Tibial nerve (tissue), 4 donors: Measurements from ENCODE around the gene SNX13. TPM values are rescaled to one million over a fixed set of nuclear protein-coding genes. Genes with fewer than 3 reads are reported as not detected.
A peak's percentile ranks its signal among the peaks of the same experiment; 100 is the strongest.

Experiments
- DNase-seq, 2 donors: peaks; one replicate each; pipeline ENCODE4 v3.0.0-alpha.2; 2019; ENCODE audit warnings: low spot score in 2 of 2
- H3K27ac ChIP-seq, 4 donors: fragments of 200-600 bp; sonication (generic) in 3 of 4; one replicate each; pipeline ENCODE4 v1.5.1; 2017 to 2019; ENCODE audit warnings: mild to moderate bottlenecking in 1 of 4
- H3K27me3 ChIP-seq, 2 donors: fragments of 200-600 bp; sonication (generic) in 1 of 2; one replicate each; pipeline versions ENCODE4 v1.5.1 to v1.6.0; 2017 to 2019
- H3K36me3 ChIP-seq, 3 donors: fragments of 200-600 bp; sonication (generic); one replicate each; pipeline ENCODE4 v1.5.1; 2018 to 2019
- H3K4me1 ChIP-seq, 4 donors: fragments of 200-600 bp; sonication (generic) in 3 of 4; one replicate each; pipeline ENCODE4 v1.5.1; 2017 to 2019
- H3K4me3 ChIP-seq, 4 donors: fragments of 200-600 bp; sonication (generic) in 3 of 4; one replicate each; pipeline ENCODE4 v1.5.1; 2017 to 2019; ENCODE audit warnings: mild to moderate bottlenecking in 1 of 4, moderate library complexity in 1 of 4
- H3K9me3 ChIP-seq, 4 donors: fragments of 200-600 bp; sonication (generic) in 3 of 4; one replicate each; pipeline ENCODE4 v1.5.1; 2017 to 2019
- EP300 ChIP-seq, 2 donors: sonication (generic); formaldehyde crosslinking; IDR thresholded peaks; one replicate each; pipeline ENCODE4 v1.6.1; 2017; ENCODE audit warnings: antibody characterized with exemption in 2 of 2, mild to moderate bottlenecking in 1 of 2
- POLR2A ChIP-seq, 2 donors: fragments of 450-650 bp; IDR thresholded peaks; one replicate each; pipeline ENCODE4 v1.6.1; 2017; ENCODE audit warnings: antibody characterized with exemption in 2 of 2, mild to moderate bottlenecking in 2 of 2, moderate library complexity in 2 of 2
- WGBS, 2 donors: methylation state at CpG; one replicate each; pipeline ENCODE4 v1.1.5; 2018; 5-methylcytosine and 5-hydroxymethylcytosine counted together
- total RNA-seq, 4 donors: library from RNA; depleted of rRNA; stranded (reverse); fragments of >200 nt; gene quantifications; one replicate each; pipeline ENCODE4 v1.1.0, GENCODE V29; 2016
- TF ChIP-seq, protein P1 (sequence below), 5 experiments: fragments of 200-600 bp in 3 of 5; fragments of 450-650 bp in 2 of 5; sonication (generic) in 3 of 5; IDR thresholded peaks; one replicate each; pipeline ENCODE4 v1.5.1; 2016 to 2019; ENCODE audit warnings: antibody characterized with exemption in 5 of 5, mild to moderate bottlenecking in 3 of 5, moderate library complexity in 2 of 5

SNX13 gene
- total RNA-seq, 4 donors from 2014 or later = 52.8 to 77.6 (median 58.9) TPM

DNA sequence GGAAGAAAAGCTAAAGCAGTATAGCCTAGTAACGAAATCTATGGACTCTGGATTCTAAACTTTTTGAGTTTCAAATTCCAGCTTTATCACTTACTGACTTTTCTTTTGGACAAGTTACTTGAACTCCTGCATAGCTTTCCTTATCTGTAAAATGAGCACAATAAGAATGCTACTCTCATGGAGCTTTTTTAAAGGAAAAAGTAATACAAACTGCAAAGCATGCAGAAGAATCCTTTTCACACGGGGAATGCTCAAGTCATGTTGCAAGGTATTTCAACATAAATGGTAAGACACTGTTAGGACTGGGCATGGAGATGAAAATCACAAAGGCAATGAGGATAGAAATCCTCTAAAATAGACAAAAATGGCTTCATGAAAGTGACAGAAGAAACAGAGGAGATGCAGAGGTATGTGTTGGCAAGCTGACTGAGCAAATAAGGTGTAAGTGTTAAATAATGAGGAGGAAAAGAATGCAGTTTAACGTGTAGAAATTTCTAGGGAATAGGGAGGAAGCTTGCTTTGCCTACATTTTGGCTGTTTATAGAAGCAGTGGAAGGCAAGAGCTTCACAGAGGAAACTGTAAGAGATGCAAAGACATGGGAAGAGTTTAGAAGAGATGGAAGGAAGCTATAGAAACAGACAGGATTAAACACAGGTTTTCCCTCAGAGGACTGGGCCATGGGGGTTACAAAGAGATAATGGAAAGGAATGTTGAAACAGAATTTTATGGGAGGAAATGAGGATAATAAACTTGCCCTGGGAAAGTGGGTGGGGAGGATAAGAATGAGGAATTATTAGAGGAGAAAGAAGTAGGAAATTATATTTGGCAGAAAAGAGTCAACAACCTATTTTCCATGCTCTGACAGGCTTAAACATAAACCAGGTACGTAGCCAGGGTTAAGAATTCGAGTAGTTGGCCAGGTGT, 28.8 kb upstream of the SNX13 start:
- H3K4me3 ChIP-seq = no peak overlapping the region
- no peaks in the 10 kb centered on the region for H3K36me3 ChIP-seq
- H3K4me1 ChIP-seq = no peaks in the 10 kb centered on the region
- no peak overlapping the region for H3K27ac ChIP-seq
- 61 to 66% methylated on average over 5 of the region's 5 CpGs for WGBS, 2 donors
- TF ChIP-seq, protein P1, sequence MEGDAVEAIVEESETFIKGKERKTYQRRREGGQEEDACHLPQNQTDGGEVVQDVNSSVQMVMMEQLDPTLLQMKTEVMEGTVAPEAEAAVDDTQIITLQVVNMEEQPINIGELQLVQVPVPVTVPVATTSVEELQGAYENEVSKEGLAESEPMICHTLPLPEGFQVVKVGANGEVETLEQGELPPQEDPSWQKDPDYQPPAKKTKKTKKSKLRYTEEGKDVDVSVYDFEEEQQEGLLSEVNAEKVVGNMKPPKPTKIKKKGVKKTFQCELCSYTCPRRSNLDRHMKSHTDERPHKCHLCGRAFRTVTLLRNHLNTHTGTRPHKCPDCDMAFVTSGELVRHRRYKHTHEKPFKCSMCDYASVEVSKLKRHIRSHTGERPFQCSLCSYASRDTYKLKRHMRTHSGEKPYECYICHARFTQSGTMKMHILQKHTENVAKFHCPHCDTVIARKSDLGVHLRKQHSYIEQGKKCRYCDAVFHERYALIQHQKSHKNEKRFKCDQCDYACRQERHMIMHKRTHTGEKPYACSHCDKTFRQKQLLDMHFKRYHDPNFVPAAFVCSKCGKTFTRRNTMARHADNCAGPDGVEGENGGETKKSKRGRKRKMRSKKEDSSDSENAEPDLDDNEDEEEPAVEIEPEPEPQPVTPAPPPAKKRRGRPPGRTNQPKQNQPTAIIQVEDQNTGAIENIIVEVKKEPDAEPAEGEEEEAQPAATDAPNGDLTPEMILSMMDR (IDR thresholded peaks at IDR 0.05) = no peak
- TF ChIP-seq EP300 (IDR thresholded peaks at IDR 0.05) (no peak), POLR2A (IDR thresholded peaks at IDR 0.05) (no peak)
- peaks cover 0 to 3% (median 0%) of the 10 kb centered on the region in 4 donors for H3K9me3 ChIP-seq
- no peaks in the 10 kb centered on the region for H3K27me3 ChIP-seq
- DNase-seq = no peak

DNA sequence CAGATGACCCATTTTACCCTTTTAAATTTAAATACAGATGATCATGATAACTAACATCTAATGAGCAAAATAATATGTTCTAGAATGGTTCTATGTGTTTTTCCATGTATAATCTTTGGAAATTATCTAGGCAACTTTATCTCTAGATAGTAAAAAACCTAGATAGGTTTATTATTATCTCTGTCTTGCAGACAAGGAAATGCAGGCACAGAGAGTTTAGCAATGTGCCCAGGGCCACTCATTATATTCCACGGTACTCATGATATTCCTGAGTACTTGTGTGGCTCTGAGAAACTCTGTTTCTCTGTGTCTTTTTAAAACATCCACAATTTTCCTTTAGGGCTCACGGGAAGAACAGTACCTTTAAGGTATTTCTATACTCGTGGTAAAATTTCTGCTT, 26.4 kb upstream of the SNX13 start:
- TF ChIP-seq, protein P1 (IDR thresholded peaks at IDR 0.05) = no peak
- Histone ChIP-seq H3K36me3 (no peaks in the 10 kb centered on the region), H3K4me3 (no peak overlapping the region), H3K27me3 (no peaks in the 10 kb centered on the region), H3K4me1 (no peaks in the 10 kb centered on the region), H3K27ac (no peak overlapping the region), H3K9me3 (peaks cover 0 to 3% (median 0%) of the 10 kb centered on the region in 4 donors)
- no peak for DNase-seq
- 73 to 85% methylated on average over 3 of the region's 3 CpGs for WGBS, 2 donors

DNA sequence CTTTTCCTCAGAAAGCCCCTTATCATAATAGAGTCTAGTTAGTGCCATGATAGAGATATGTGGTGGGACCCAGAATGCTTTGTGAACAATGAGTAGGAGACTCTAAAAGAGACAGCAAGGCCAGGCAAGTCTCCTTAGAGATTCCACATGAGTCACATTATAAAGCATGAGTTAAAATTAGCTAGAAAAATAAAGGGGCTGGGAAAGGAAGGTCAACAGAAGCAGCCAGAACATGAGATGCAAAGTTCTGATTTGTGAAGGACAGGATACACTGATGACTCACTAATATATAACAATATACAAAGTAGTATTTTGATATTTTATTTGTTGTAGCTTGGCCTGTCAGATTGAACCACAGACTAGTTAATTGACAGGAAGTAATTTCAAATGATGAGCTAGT, 25.3 kb upstream of the SNX13 start:
- TF ChIP-seq, protein P1 (IDR thresholded peaks at IDR 0.05) = no peak
- no peak for TF ChIP-seq EP300 (IDR thresholded peaks at IDR 0.05)
- TF ChIP-seq POLR2A (IDR thresholded peaks at IDR 0.05) = no peak
- Histone ChIP-seq H3K27ac (no peak overlapping the region), H3K27me3 (no peaks in the 10 kb centered on the region), H3K9me3 (peaks cover 0 to 3% (median 0%) of the 10 kb centered on the region in 4 donors), H3K4me1 (no peaks in the 10 kb centered on the region), H3K36me3 (no peaks in the 10 kb centered on the region), H3K4me3 (no peak overlapping the region)
- DNase-seq = no peak

DNA sequence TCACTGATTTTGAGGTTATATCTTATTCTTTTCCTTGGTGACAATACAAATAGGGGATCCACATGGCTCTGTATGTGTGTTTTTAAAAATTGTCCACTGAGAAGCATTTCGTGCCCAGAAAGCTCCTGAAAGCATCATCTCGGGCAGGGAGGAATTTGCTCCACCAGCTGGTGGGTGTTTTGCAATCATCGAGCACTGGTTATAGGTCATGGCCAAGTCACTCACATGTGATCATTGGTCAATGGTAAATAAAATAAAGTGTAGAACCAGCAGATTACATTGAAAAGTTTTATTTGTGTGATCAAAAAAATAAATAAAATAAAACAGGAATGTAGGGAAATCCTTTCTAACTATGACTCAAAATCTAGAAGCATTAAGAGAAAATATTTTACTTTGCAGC, 23.0 kb upstream of the SNX13 start:
- no peak overlapping the region for H3K4me3 ChIP-seq
- peaks cover 0 to 3% (median 0%) of the 10 kb centered on the region in 4 donors for H3K9me3 ChIP-seq
- no peaks in the 10 kb centered on the region for H3K36me3 ChIP-seq
- WGBS, 2 donors = 43 to 45% methylated on average over 3 of the region's 3 CpGs
- no peak for DNase-seq
- no peaks in the 10 kb centered on the region for H3K4me1 ChIP-seq
- no peak overlapping the region for H3K27ac ChIP-seq
- no peaks in the 10 kb centered on the region for H3K27me3 ChIP-seq
- TF ChIP-seq POLR2A (IDR thresholded peaks at IDR 0.05) (no peak), EP300 (IDR thresholded peaks at IDR 0.05) (peak in 1 of 2 donors; percentile 7)
- TF ChIP-seq, protein P1 (IDR thresholded peaks at IDR 0.05) = no peak

DNA sequence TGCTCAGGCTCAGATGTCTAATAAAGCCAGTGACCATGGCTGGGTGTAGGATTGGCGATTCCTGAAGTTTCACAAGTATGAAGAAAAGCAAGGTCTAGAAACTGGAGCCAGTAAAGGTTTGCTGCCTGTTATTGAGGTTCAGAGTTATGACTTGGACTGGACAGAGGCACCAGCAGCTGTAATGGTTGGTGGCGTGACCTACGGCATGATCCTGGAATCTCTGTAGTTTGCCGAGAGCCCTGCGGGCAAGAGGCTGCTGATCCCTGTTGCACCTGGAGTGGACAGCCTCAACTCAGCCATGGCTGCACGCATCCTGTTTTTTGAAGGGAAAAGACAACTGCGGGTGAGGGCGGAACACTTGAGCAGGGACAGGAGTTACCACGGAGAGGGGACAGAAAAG, 22.4 kb upstream of the SNX13 start:
- H3K9me3 ChIP-seq = peaks cover 0 to 3% (median 0%) of the 10 kb centered on the region in 4 donors

More for the DNA sequence above, 22.4 kb upstream of the SNX13 start:
- WGBS, 2 donors = 94 to 96% methylated on average over 9 of the region's 9 CpGs
- H3K36me3 ChIP-seq = no peaks in the 10 kb centered on the region
- no peaks in the 10 kb centered on the region for H3K4me1 ChIP-seq
- no peaks in the 10 kb centered on the region for H3K27me3 ChIP-seq
- TF ChIP-seq EP300 (IDR thresholded peaks at IDR 0.05) = no peak
- TF ChIP-seq, protein P1 (IDR thresholded peaks at IDR 0.05) = no peak
- no peak for TF ChIP-seq POLR2A (IDR thresholded peaks at IDR 0.05)
- H3K4me3 ChIP-seq = no peak overlapping the region
- no peak for DNase-seq
- H3K27ac ChIP-seq = no peak overlapping the region
